Spleen (tissue), 7 donors: Measurements from ENCODE around the gene GJA4.

Experiments used
- CTCF ChIP-seq, 11 experiments: fragments of 200-600 bp in 7 of 11; fragments of 450-650 bp in 4 of 11; sonication (generic) in 4 of 11; IDR thresholded peaks in 8 of 11; conservative IDR thresholded peaks in 3 of 11; 1 replicate in 7 of 11; 2 replicates in 4 of 11; pipeline versions ENCODE4 v1.4.0 to v1.8.0; 2016 to 2021; ENCODE audit warnings: antibody characterized with exemption in 11 of 11, inconsistent platforms in 4 of 11, mild to moderate bottlenecking in 1 of 11
- POLR2A ChIP-seq, 3 donors: fragments of 450-650 bp; IDR thresholded peaks; one replicate each; pipeline ENCODE4 v1.5.1; 2017; ENCODE audit warnings: antibody characterized with exemption in 3 of 3, mild to moderate bottlenecking in 1 of 3
- donor health status: DM: no; HTN: no; CAD: no; lungs with moderate emphysema.
- donor health status: DM: no; HTN: no; CAD: no.
- donor health status: DM: no; HTN: no; CAD: no.

GRCh38 chr1:34844252-34844634 lies 51.4 kb downstream of the GJA4 start:
- TF ChIP-seq CTCF (IDR thresholded peaks at IDR 0.05 in 8 of 11, conservative IDR thresholded peaks at IDR 0.05 in 3 of 11) (no peak), POLR2A (IDR thresholded peaks at IDR 0.05) (no peak)
